Stimulated activated CD4-positive, alpha-beta T cell treated with anti-CD3 and anti-CD28 coated beads, Interleukin-12 subunit alpha, Interleukin-12 subunit beta, amount 100 ng/mL, for 48 hours (primary cell): ENCODE data around the gene STK11IP.

ENCODE experiments used
- DNase-seq, 3 donors: peaks; one replicate each; pipeline ENCODE4 v3.0.0-alpha.2; 2020; ENCODE audit warnings: low read depth in 2 of 3, low spot score in 1 of 3

Gene STK11IP

GRCh38 chr2:219631904-219632759 lies 34.5 kb downstream of the STK11IP start:
- DNase-seq, result no peak

- no peak for DNase-seq
Measured at GRCh38 chr2:219632760-219633105, 35.1 kb downstream of the STK11IP start.

DNA sequence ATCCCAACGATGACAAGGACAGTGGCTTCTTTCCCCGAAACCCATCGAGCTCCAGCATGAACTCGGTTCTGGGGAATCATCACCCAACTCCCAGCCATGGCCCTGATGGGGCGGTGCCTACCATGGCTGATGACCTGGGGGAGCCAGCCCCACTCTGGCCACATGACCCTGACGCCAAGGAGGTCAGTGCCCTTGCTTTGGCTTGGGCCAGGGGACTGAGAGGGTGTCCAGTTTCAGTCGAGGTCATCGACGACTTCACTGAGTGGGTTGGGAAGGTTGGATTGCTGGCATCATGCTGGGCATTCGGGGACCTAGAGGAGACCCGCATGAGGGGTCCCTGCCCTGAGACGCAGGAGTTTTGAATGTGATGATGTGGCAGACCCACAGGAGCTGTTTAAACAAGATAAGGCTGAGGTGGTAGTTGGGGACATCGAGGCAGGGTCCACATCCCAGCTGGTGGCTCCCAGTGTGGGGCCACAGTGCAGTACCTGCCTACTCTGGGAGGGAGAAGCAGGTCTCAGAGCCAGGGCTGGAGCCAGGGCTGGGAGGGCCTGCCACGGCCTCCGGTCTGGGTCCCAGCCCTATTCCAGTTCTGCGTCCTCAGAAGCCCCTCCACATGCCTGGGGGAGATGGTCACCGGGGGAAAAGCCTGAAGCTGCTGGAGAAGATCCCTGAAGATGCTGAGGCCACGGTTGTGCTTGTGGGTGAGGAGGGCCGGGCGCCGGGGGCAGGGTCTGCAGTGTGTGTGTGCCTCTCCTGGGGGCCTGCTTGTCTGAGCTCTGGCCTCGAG lies 35.8 kb downstream of the STK11IP start:
- DNase-seq, result no peak

DNA sequence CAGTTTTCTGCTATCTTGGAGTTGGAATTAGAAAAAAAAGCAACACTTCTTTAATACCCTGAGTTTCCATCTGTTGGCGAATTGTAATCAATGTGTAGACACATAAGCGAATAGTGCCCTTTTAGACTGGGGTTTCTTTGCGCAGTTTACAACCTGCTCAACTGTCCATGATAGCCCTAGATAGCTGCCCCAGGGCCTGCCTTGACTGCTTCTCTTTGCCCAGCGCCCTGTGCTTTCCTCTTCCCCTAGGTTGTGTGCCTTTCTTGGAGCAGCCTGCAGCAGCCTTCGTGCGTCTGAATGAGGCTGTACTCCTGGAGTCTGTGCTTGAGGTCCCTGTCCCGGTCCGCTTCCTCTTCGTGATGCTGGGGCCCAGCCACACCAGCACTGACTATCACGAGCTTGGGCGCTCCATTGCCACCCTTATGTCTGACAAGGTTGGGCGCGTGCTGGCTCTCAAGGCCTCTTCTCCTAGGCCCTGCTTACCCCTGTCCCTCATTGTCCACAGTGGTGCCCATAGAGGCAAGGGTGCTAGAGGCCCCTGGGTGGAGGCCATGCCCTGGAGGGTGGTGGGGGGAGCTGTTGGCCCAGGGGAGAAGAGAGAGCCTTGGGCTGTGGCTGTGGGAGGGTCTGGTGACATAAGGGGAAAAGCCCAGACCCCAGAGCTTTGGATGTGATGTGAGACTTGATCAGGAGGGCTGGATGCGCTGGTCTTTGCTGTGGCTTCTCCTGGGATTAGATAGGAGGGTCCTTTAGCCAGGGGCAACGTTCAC lies 36.7 kb downstream of the STK11IP start:
- no peak for DNase-seq

DNA sequence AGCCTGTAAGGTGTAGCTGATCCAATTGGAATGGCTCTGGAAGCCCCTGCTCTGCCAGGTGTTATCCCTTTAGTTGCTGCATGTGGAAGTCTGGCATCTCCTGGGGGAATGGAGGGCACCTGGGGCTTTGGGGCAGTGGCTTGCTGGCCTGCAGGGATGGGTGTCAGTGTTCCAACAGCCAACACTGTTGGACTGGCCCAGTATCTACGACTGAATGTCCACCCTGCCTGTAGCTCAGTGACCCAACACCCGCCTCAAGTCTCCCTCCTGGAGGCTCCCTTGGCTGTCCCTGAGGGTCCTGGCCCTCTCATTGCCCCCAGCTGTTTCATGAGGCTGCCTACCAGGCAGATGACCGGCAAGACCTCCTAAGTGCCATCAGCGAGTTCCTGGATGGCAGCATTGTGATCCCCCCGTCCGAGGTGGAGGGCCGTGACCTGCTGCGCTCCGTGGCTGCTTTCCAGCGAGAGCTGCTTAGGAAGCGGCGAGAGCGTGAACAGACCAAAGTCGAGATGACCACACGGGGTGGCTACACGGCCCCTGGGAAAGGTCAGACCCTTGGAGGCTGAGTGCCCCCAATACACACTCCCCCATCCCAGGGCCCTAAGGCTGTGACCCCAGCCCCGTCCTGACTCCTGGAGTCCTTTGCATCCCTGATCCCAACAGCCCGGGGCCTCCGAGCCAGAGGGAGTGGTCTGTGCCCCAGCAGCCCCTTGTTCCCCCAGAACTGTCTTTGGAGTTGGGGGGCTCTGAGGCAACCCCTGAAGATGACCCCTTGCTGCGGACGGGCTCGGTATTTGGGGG lies 37.5 kb downstream of the STK11IP start:
- no peak for DNase-seq

DNA sequence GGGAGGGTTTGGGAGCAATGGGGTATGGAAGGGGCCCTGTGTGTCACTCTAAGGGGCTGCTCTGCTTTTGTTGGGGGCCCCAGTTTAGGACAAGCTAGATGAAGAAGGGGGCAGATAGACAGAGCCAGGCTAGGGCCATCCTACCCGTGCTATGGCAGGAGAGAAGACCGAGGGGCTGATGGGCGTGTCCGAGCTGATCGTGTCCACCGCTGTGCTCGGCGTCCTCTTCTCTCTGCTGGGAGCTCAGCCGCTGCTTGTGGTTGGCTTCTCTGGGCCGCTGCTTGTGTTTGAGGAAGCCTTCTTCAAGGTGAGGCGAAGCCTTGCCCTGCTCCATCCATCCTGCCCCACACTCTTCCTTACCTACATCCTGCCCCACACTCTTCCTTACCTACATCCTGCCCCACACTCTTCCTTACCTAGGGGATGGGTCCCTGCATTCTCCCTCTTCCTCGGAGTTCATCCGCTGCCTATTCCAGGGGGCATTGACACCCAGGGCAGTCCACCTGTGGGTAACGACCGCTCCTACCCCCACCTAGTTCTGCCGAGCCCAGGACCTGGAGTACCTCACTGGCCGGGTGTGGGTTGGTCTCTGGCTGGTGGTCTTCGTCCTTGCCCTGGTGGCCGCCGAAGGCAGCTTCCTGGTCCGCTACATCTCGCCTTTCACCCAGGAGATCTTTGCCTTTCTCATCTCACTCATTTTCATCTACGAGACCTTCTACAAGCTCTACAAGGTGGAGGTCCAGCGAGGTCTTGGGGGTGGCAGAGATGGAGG lies 38.7 kb downstream of the STK11IP start:
- no peak for DNase-seq

DNA sequence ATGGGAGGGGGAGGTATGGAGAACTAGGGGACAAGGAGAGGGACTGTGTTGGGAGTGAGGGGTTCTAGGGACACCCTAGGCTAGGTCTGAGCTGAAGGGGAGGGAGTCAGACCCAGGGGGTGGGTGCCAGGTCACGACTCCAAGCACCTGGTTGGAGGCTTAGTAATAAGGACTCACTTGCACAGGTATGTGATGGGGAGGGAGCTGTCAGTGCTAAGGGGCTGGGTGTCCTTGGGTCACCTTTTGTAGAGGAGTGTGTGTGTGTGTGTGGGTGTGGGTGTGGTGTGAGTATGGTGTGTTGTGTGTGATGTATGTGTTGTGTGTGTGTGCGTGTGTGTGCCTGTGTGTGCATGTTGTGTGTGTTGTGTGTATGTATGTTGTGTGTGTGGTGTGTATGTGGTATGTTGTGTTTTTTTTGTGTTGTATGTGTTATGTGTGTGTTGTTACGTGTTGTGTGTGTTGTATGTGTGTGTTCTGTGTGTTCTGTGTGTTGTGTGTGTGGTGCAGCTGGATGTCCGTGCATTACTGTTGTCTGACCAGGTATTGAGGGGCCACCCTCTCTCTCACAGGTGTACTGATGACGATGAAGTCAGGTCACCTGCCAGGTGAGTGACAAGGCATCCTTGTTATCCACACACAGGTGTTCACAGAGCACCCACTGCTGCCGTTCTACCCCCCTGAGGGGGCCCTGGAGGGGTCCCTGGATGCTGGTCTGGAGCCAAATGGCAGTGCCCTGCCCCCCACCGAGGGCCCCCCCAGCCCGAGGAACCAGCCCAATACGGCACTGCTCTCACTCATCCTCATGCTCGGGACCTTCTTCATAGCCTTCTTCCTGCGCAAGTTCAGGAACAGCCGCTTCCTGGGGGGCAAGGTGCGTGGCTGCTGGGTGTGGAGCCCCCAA lies 39.5 kb downstream of the STK11IP start:
- no peak for DNase-seq

- DNase-seq, result no peak
Measured at GRCh38 chr2:219637842-219638185, 40.2 kb downstream of the STK11IP start.

GRCh38 chr2:219638217-219638947 lies 40.7 kb downstream of the STK11IP start:
- DNase-seq, result no peak

- DNase-seq, result no peak
Measured at GRCh38 chr2:219638948-219639755, 41.5 kb downstream of the STK11IP start.

DNA sequence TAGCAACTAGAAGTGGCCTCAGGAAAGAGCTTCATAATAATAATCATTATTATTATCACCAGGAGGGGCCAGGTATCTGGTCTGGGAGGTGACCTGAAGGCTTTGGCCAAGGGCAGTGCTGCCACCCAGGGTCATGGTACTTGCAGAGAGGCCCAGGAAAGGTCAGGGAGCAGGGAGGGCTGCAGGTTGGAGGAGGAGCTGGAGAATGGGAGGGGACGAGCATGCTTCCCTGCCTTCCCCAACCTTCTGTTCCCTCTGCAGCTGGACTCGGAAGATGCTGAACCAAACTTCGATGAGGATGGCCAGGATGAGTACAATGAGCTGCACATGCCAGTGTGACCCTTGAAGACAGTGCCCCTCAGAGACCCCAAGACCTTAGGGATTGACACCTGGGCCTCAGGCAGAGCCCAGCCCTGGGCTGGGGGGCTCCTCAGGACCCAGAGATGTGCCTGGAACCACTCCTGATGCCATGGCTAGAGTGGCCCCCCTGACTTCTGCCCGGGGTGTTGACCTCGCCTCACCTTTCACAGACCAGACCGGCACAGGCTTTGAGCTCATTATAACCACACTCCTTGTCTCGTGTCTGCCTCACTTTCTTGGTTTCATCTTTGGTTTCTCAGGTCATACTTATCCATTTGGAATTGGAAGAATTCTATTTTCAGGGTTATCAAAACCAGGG lies 43.9 kb downstream of the STK11IP start:
- DNase-seq, result no peak

DNA sequence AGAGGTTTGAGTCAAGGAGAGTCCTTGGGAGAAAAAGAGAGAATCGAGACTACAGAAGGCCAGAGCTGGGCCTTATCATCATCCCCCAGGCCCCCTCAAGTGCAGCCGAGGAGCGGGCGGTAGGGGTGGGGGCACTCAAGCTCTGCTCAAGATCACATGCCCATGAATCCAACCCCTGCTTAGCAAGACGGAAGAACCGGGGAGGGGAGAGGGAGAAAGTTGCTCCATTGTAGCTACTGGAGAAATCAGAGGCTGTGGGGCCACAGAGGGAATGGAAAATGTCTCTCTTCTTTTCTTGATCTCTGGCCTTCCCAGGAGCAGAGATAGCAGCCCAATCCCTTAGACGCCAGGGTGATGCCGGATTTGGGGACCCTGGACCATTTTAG lies 44.4 kb downstream of the STK11IP start:
- DNase-seq, result no peak

- peak; percentile 80 to 86 (median 84) for DNase-seq
Measured at GRCh38 chr2:219642465-219643083, 44.9 kb downstream of the STK11IP start.

GRCh38 chr2:219643084-219643473 lies 45.4 kb downstream of the STK11IP start:
- no peak for DNase-seq

GRCh38 chr2:219643788-219644398 lies 46.2 kb downstream of the STK11IP start:
- DNase-seq, result no peak

GRCh38 chr2:219644801-219645480 lies 47.3 kb downstream of the STK11IP start:
- DNase-seq, result no peak
